Measurements from ENCODE around the gene TEX35.

DNA sequence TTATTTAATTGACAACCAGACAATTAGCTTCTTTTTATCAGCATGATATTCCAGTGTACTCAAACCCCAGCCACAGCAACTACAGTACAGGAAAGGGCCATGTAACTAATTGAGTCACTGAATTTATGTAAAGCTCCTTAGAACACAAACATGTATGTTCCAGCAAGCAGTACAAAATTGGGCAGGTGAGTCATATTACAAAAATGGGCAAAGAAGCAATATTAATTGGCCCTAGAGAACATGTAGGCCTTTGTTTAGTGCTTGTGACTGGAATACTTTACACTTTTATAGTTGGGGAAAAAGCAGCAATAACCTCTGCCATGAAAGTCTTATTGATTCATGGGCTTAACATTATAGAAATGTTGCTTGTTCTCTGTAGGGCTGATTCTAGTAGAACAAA, 47.9 kb upstream of the TEX35 start:
- TF ChIP-seq, protein P1, sequence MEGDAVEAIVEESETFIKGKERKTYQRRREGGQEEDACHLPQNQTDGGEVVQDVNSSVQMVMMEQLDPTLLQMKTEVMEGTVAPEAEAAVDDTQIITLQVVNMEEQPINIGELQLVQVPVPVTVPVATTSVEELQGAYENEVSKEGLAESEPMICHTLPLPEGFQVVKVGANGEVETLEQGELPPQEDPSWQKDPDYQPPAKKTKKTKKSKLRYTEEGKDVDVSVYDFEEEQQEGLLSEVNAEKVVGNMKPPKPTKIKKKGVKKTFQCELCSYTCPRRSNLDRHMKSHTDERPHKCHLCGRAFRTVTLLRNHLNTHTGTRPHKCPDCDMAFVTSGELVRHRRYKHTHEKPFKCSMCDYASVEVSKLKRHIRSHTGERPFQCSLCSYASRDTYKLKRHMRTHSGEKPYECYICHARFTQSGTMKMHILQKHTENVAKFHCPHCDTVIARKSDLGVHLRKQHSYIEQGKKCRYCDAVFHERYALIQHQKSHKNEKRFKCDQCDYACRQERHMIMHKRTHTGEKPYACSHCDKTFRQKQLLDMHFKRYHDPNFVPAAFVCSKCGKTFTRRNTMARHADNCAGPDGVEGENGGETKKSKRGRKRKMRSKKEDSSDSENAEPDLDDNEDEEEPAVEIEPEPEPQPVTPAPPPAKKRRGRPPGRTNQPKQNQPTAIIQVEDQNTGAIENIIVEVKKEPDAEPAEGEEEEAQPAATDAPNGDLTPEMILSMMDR (IDR thresholded peaks at IDR 0.05; ENCODE audit: insufficient read depth, low read depth, low read length) = no peak
- TF ChIP-seq EZH2 (IDR thresholded peaks at IDR 0.05; ENCODE audit: insufficient read depth, low read length) = no peak
